ENCODE results near the gene E2F2.

E2F2 gene

DNA sequence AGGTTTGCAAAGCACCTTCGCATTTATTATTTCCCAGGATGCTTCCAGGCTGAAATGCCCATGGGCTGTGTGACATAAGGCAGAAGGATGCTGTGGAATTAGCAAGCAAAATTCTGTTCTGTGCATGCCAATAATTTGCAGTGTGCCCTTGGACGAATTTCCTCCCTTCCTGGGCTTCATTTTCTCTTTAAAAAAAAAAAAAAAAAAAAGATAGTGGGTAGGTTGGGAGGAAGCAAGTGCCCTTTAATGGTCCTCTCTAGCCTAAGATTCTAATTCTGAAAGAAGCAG lies 30.7 kb upstream of the E2F2 start:
- TF ChIP-seq POLR2A (IDR thresholded peaks at IDR 0.05; ENCODE audit: extremely low read depth, insufficient read length): no peak
- TF ChIP-seq, protein P1, sequence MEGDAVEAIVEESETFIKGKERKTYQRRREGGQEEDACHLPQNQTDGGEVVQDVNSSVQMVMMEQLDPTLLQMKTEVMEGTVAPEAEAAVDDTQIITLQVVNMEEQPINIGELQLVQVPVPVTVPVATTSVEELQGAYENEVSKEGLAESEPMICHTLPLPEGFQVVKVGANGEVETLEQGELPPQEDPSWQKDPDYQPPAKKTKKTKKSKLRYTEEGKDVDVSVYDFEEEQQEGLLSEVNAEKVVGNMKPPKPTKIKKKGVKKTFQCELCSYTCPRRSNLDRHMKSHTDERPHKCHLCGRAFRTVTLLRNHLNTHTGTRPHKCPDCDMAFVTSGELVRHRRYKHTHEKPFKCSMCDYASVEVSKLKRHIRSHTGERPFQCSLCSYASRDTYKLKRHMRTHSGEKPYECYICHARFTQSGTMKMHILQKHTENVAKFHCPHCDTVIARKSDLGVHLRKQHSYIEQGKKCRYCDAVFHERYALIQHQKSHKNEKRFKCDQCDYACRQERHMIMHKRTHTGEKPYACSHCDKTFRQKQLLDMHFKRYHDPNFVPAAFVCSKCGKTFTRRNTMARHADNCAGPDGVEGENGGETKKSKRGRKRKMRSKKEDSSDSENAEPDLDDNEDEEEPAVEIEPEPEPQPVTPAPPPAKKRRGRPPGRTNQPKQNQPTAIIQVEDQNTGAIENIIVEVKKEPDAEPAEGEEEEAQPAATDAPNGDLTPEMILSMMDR (IDR thresholded peaks at IDR 0.05; ENCODE audit: low read depth, low read length): no peak
- TF ChIP-seq, protein P2, sequence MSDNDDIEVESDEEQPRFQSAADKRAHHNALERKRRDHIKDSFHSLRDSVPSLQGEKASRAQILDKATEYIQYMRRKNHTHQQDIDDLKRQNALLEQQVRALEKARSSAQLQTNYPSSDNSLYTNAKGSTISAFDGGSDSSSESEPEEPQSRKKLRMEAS (IDR thresholded peaks at IDR 0.05; ENCODE audit: low read depth, low read length): no peak
- TF ChIP-seq MYC (IDR thresholded peaks at IDR 0.05; ENCODE audit: low read depth, low read length): no peak
- H3K4me3 ChIP-seq (ENCODE audit: low read depth, low read length): no peak overlapping the region
- DNase-seq (ENCODE audit: low read depth): no peak

DNA sequence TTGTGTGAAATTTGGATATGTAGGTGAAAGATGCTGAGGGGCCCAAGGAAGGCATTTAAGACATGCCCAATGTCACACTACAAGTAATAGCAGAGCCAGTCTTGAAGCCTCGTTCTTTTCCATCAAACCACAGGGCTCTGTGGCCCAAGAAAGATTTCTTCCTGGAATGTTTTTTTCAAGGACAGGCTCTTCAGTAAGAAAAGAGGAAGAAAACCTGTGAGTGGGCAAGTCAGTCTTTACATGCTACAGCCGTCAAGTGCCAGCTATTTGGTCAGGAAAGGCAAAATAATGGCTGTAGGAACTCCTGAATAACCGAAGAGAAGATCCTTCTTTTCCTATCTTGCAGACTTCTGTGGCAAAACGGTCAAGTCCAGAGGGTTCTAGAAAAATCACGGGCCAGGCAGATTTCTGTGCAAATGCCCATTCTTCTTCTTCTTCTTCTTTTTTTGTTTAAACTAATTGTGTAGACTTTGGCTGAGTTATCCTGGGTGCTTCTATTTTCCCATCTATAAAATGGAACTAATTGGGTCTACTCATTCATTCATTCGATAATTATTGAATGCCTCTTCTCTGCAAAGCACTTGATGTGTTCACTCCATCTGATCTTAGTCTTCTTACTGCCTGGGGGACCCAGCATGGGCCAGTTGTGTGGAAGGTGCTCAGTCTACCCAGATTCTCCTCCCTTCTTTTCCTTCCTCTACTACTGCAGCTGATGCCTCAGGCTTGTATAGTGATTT lies 30.2 kb upstream of the E2F2 start:
- H3K4me3 ChIP-seq (ENCODE audit: low read depth, low read length): no peak overlapping the region
- DNase-seq (ENCODE audit: low read depth): no peak
- TF ChIP-seq, protein P1 (IDR thresholded peaks at IDR 0.05; ENCODE audit: low read depth, low read length): no peak
- no peak for TF ChIP-seq POLR2A (IDR thresholded peaks at IDR 0.05; ENCODE audit: extremely low read depth, insufficient read length)
- TF ChIP-seq, protein P2 (IDR thresholded peaks at IDR 0.05; ENCODE audit: low read depth, low read length): no peak
- no peak for TF ChIP-seq MYC (IDR thresholded peaks at IDR 0.05; ENCODE audit: low read depth, low read length)

DNA sequence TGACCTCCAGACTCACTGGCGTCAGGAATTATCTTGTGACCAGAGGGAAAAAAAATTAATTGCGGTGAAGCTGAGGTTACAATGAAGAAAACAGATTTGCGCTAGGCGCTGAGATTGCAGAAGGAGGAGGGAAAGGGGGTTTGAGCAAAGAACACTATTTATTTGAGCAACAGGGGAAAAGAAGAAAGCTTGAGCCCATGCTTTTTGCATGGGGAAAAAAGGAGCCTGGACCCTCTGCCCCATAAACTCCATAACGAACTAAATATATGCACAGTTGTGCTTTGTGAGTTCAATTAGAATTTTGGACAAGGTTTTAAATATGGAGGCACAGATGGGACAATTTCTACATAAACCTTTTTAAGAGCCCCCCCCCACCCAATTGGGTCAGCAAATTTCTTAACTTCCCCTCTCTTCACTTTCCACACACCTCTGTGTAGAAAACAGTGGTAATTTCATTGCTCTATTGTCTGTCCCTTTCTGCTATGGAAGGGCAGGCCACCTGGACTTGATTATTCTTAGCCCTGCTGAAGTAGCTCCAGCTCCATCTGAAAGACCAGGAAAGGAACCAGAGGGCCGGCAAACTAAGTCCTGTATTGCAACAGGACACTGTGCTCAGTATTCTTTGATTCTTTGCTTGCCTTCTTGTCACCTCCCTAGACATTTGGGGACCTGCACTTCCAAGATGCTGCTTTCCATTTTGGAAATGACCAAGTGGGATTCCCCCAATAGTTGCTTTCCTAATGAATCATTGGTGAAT lies 29.1 kb upstream of the E2F2 start:
- no peak overlapping the region for H3K4me3 ChIP-seq (ENCODE audit: low read depth, low read length)
- no peak for DNase-seq (ENCODE audit: low read depth)
- no peak for TF ChIP-seq MYC (IDR thresholded peaks at IDR 0.05; ENCODE audit: low read depth, low read length)
- TF ChIP-seq, protein P1 (IDR thresholded peaks at IDR 0.05; ENCODE audit: low read depth, low read length): no peak
- TF ChIP-seq POLR2A (IDR thresholded peaks at IDR 0.05; ENCODE audit: extremely low read depth, insufficient read length): no peak
- TF ChIP-seq, protein P2 (IDR thresholded peaks at IDR 0.05; ENCODE audit: low read depth, low read length): no peak

DNA sequence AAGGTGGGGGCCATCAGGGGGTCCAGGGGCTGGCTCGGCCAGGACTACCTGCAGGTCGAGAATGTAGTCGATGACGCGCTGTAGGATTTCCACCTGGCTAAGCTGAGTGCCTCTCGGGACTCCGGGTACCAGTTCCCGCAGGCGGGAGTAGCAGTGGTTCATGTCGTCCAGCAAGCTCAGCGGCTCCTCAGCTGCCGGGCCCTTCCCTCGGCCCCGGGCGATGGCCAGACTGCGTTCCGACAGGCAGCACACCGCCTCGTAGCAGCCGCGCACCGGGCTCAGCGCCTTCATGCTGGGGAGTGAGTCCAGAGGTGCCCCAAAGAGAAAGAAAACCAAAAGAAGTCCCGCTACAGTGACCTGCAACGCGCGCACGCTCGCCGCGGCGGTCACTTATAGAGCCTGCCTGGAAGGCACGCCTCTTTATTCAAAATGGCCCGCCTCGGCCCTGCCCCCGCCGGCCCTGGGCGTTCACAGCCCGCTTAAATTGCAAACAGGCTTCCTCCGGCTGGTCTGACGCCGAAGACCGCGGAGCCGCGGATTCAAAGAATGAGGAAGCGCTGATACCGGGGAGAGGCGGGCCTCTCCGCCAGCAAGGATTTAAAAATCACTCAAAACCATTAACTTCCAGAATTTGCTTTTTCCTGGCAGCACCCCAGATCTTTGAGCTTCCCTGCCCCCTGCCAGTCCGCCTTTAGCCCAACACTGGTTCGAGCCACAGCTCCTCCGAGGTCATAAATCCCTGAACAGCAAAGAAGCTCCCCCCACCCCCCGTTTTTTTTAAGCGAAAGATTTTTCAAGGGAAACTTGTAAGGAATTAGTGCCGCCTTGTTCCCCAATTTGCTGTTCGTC lies 28.3 kb upstream of the E2F2 start, which contains the start of gene ID3:
Gene ID3, minus strand, starts transcription at position 366 of the 849 bp plus-strand sequence. Its CDS starts 75 bp downstream, at position 291.
- peak within 1 kb of the TSS; percentile 42 for H3K4me3 ChIP-seq (ENCODE audit: low read depth, low read length)
- peak; percentile 92 for DNase-seq (ENCODE audit: low read depth)
- peak; percentile 26; the same call in 1 of the 2 replicates for TF ChIP-seq MYC (IDR thresholded peaks at IDR 0.05; ENCODE audit: low read depth, low read length)
- TF ChIP-seq, protein P1 (IDR thresholded peaks at IDR 0.05; ENCODE audit: low read depth, low read length): no peak
- TF ChIP-seq POLR2A (IDR thresholded peaks at IDR 0.05; ENCODE audit: extremely low read depth, insufficient read length): no peak

DNA sequence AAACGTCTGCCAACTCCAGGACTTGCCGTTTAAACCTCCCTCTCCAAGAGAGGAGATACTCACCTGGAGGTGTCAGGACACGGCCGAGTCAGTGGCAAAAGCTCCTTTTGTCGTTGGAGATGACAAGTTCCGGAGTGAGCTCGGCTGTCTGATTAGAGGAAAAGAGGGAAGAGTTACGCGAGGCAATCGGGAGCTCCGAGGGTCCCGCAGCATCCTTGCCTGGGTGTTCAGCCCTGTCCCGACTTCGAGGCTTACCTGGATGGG lies 27.8 kb upstream of the E2F2 start:
- no peak for DNase-seq (ENCODE audit: low read depth)
- TF ChIP-seq, protein P2 (IDR thresholded peaks at IDR 0.05; ENCODE audit: low read depth, low read length): no peak
- TF ChIP-seq, protein P1 (IDR thresholded peaks at IDR 0.05; ENCODE audit: low read depth, low read length): no peak
- TF ChIP-seq MYC (IDR thresholded peaks at IDR 0.05; ENCODE audit: low read depth, low read length) (no peak), POLR2A (IDR thresholded peaks at IDR 0.05; ENCODE audit: extremely low read depth, insufficient read length) (no peak)
- no peak overlapping the region for H3K4me3 ChIP-seq (ENCODE audit: low read depth, low read length)
